Muscle layer of duodenum (tissue), 2 donors: Measurements from ENCODE around the gene RER1.
"Not testable (repeated sequence)": the region's sequence is repeated elsewhere in the genome, so short reads cannot be mapped to it uniquely, and the experiment has no call there.

Experiments
- H3K27ac ChIP-seq: one replicate; pipeline ENCODE4 v1.7.0; 2013; ENCODE audit warnings: mild to moderate bottlenecking, low read length
- H3K27me3 ChIP-seq: one replicate; pipeline ENCODE4 v1.7.0; 2013; ENCODE audit warnings: low read depth, mild to moderate bottlenecking, control low read depth, low read length
- H3K36me3 ChIP-seq, 2 donors: one replicate each; pipeline ENCODE4 v1.7.0; 2013; ENCODE audit warnings: low read length in 2 of 2, control low read depth in 1 of 2, mild to moderate bottlenecking in 1 of 2; ENCODE audit not compliant: insufficient read depth in 2 of 2, control insufficient read depth in 1 of 2
- H3K4me1 ChIP-seq, 2 donors: one replicate each; pipeline ENCODE4 v1.7.0; 2013; ENCODE audit warnings: low read length in 2 of 2, mild to moderate bottlenecking in 2 of 2, control low read depth in 1 of 2, moderate library complexity in 1 of 2; ENCODE audit not compliant: insufficient read depth in 2 of 2, control insufficient read depth in 1 of 2
- H3K4me3 ChIP-seq, 2 donors: one replicate each; pipeline ENCODE4 v1.7.0; 2013; ENCODE audit warnings: low read length in 2 of 2, low read depth in 1 of 2, mild to moderate bottlenecking in 1 of 2
- H3K9me3 ChIP-seq, 2 donors: one replicate each; pipeline ENCODE4 v1.7.0; 2013; ENCODE audit warnings: low read length in 2 of 2, control low read depth in 1 of 2, mild to moderate bottlenecking in 1 of 2; ENCODE audit not compliant: control insufficient read depth in 1 of 2
- donor health status: healthy.

Gene RER1

DNA sequence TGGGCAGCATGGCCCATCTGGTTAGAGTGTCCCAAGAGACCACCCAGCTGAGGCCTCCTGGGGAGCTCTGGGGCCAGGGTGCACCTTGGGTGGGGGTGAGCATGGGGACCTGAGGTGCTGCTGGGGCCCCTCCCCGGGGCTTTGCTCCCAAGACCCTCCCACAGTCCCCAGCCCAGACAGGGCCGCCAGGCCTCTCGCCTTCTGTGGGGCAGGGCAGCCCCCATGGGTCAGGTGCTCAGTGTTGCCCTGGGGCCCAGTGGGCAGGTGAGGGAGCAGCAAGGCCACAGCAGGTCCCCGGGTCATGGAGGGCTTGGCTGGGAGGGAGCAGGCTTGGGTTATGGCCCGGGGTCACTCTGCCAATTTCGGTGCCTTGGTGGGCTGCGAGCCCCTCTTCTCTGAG lies 45.2 kb downstream of the RER1 start:
- H3K27ac ChIP-seq: no peak overlapping the region

DNA sequence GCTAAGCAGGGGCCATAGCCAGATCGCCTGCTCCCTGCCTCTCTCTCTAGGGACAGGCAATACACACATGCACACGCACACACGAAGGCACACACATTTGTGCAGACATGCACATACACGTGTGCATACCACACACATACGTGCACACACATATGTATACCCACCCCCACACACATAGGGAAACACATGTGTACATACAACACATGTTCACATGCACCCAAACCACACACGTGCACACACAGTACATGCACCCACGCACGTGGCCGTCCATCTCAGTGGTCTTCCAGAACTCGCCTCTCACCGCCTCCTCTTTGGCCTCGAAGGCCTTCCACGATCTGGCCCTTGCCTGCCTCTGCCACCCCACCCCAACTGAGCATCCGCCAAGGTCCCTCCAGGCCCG lies 46.0 kb downstream of the RER1 start:
- no peaks in the 10 kb centered on the region for H3K9me3 ChIP-seq
- no peak overlapping the region for H3K27ac ChIP-seq
- no peaks in the 10 kb centered on the region for H3K36me3 ChIP-seq
- no peaks in the 10 kb centered on the region for H3K4me1 ChIP-seq
- no peak overlapping the region for H3K4me3 ChIP-seq
- H3K27me3 ChIP-seq: peaks cover 9% of the 10 kb centered on the region

More for the DNA sequence above, 45.2 kb downstream of the RER1 start:
- Histone ChIP-seq H3K27me3 (peaks cover 1% of the 10 kb centered on the region), H3K9me3 (no peaks in the 10 kb centered on the region), H3K4me1 (no peaks in the 10 kb centered on the region), H3K36me3 (no peaks in the 10 kb centered on the region), H3K4me3 (no peak overlapping the region)

DNA sequence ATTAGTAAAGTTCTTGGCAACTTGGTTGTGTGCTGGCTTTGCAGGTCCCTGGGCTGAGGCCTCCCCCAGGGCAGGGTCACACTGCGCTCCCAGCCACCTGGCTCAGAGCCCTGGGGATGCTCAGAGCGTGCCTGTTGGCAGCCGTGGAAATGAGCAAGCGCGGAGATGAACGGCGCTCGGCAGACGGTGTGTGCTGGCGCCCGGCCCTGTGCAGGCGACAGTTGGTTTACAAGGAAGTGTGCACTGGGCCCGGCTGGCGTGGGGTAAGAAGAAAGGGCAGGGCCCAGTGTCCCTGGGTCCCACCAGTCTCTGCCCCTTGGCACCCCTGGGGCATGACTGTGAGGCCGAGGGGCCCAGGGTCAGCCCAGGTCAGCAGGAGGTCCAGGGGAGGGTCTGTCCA lies 46.4 kb downstream of the RER1 start:
- Histone ChIP-seq H3K27ac (no peak overlapping the region), H3K4me3 (no peak overlapping the region), H3K9me3 (no peaks in the 10 kb centered on the region), H3K27me3 (peaks cover 13% of the 10 kb centered on the region), H3K36me3 (no peaks in the 10 kb centered on the region), H3K4me1 (no peaks in the 10 kb centered on the region)

DNA sequence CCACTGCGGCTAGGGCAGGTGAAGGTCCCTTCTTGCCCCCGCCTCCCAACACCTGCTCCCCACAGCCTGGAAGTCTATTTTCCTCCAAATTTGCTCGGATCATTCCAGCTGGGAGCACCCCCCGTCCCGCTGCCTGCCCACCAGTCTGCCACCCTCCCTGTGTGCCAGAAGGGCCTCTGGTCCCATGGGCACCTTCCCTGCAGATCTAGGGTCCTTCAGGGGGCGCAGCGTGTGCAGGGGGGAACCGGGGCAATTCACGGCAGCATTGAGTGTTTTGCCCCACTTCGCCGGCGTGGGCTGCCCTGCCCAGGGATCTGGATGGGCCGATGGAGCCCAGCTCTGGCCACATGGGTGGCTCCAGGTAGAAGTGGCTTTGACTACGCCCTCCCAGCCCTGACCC lies 47.0 kb downstream of the RER1 start:
- Histone ChIP-seq H3K27me3 (peaks cover 13% of the 10 kb centered on the region), H3K36me3 (no peaks in the 10 kb centered on the region), H3K4me1 (peaks cover 0 to 4% of the 10 kb centered on the region in 2 donors), H3K4me3 (no peak overlapping the region), H3K27ac (no peak overlapping the region), H3K9me3 (no peaks in the 10 kb centered on the region)

DNA sequence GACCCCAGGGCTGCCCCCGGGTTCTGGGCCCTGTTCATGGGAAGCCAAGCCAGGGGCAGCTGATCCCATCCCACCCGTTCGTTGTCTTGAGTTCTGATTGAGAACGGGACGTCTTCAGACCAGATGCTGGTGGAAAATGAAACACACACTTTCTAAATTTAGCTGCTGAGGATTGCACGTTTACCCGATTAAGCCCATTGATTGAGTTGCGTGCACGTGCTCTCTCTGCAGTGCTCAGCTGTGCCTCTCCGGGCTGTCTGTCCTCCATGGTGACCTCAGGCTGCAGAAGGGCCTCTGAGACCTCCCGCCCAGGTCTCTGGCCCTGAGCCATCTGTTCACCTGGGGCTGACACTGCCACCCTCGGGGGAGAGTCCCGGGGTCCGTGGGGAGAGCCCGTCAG lies 47.7 kb downstream of the RER1 start:
- peaks cover 13% of the 10 kb centered on the region for H3K27me3 ChIP-seq
- H3K4me1 ChIP-seq: peaks cover 0 to 4% of the 10 kb centered on the region in 2 donors
- H3K9me3 ChIP-seq: no peaks in the 10 kb centered on the region
- H3K27ac ChIP-seq: no peak overlapping the region
- H3K36me3 ChIP-seq: no peaks in the 10 kb centered on the region
- H3K4me3 ChIP-seq: no peak overlapping the region

DNA sequence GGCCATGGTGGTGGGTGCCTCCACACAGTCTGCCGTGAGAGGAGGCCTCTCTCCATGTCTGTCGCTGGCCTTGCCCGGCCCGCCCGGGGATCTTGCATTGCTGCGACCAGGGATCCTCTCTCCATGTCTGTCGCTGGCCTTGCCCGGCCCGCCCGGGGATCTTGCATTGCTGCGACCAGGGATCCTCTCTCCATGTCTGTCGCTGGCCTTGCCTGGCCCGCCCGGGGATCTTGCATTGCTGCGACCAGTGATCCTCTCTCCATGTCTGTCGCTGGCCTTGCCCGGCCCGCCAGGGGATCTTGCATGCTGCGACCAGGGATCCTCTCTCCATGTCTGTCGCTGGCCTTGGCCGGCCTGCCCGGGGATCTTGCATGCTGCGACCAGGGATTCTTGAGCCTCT lies 48.7 kb downstream of the RER1 start:
- not testable (repeated sequence) for H3K27ac ChIP-seq, H3K9me3 ChIP-seq, H3K36me3 ChIP-seq, H3K4me1 ChIP-seq, H3K4me3 ChIP-seq
- peaks cover 18% of the 10 kb centered on the region for H3K27me3 ChIP-seq

DNA sequence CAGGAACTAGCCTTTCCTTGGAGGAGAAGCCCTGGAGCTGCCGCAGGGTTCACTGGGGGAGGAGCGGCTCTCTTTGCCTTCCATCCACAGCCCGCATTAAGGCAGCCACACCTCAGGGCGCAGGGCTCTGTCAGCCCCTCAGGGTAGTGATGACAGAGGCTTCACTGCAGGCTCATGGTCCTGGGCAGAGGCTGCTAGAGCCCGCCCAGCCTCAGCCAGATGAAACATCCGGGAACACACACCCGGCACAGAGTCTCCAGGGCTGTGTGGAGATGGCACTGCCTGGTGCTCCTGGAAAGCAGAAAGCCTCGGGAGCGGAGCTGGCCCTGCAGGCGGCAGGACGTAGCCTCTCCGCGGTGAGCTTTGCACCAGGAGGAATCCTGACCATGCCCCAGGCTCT lies 50.1 kb downstream of the RER1 start:
- no peaks in the 10 kb centered on the region for H3K9me3 ChIP-seq
- no peaks in the 10 kb centered on the region for H3K36me3 ChIP-seq
- peaks cover 0 to 4% of the 10 kb centered on the region in 2 donors for H3K4me1 ChIP-seq
- no peak overlapping the region for H3K4me3 ChIP-seq
- no peak overlapping the region for H3K27ac ChIP-seq
- H3K27me3 ChIP-seq: peaks cover 18% of the 10 kb centered on the region

DNA sequence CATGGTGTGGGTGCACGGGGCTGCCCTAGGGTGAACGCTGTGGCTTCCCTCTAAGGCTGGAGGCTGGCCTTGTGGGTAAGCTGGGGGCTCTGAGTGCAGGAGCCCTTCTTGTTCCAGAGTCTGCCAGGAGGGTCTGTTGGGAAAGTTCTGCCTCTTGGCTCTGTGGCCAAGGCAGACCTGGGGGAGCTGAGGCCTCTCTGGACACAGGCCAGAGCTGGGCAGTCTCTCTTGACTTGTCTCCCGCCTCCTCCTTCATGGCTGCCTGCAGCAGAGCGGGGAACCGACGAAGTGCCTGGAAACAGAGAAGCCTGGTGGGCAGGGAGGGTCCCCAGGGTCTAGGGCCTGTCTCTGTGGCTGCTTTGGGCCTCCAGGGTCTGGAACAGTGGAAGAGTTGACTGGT lies 51.0 kb downstream of the RER1 start:
- Histone ChIP-seq H3K27me3 (peaks cover 18% of the 10 kb centered on the region), H3K4me1 (peaks cover 0 to 4% of the 10 kb centered on the region in 2 donors), H3K27ac (no peak overlapping the region), H3K36me3 (no peaks in the 10 kb centered on the region), H3K9me3 (no peaks in the 10 kb centered on the region), H3K4me3 (no peak overlapping the region)

DNA sequence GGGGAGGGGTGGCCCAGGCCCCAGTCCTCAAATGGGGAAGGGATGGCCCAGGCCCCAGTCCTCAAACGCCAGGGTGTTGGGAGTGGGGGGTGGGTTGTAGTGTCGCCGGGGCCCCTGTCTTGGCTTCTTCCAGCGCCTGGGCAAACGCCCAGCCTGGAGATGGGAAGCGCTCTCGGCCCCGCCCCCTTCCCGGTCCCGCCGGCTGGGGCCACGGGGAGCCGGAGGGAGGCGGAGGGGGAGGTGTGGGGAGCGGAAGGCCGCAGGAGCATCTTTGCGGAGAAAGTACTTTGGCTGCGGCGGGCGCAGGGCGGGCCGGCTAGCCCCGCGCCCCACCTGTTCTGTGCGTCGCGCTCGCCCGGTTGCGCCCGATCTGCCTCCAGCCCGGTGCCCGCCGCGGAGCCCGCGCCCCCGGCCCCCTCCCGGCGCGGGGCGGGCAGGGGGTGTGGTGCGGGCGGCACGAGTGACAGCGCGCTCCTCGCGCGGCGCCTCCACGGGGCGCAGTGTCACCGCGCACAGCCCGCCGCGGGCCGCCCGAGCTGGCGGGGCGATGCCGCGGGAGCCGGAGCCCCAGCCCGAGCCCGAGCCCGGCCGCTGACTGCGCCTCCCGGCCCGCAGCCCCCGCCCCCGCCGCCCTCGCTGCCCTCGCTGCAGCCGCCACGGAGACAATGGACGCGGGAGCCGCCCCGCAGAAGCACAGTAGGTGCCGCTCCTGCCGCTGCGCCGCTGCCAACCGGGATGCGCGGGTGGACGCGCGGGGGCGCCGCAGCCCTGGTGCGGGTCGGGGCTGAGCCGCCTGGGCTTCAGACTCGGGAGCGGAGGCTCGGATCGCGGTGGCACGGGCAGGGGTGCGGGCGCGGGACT lies 51.9 kb downstream of the RER1 start:
- Histone ChIP-seq H3K27ac (no peak overlapping the region), H3K4me3 (no peak overlapping the region), H3K27me3 (peaks cover 18% of the 10 kb centered on the region), H3K4me1 (peaks cover 0 to 4% of the 10 kb centered on the region in 2 donors), H3K9me3 (no peaks in the 10 kb centered on the region), H3K36me3 (no peaks in the 10 kb centered on the region)

DNA sequence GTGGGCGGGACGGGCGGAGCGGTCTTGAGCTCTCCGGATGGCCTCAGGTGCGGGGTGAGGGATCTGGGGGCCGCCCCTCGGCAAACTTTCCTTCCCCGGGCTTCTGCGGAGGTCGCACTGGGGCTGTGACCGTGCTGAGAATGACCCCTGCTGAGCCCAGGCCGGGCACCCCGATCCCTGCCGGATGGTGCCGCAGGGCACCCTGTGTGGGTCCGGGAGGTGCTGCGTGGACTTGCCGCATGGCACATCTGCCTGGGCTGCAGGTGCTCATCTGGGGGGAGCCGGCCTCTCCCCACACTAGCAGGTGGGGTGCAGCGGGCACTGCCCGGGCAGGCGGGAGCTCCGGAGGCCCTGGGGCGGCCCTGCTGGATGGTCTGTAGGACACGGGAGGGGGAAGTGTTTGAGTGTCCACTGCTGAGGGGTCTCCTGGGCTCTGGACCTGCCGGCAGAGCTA lies 52.5 kb downstream of the RER1 start:
- H3K4me3 ChIP-seq: no peak overlapping the region
- H3K9me3 ChIP-seq: no peaks in the 10 kb centered on the region
- peaks cover 18% of the 10 kb centered on the region for H3K27me3 ChIP-seq
- no peak overlapping the region for H3K27ac ChIP-seq
- no peaks in the 10 kb centered on the region for H3K36me3 ChIP-seq
- peaks cover 0 to 4% of the 10 kb centered on the region in 2 donors for H3K4me1 ChIP-seq

DNA sequence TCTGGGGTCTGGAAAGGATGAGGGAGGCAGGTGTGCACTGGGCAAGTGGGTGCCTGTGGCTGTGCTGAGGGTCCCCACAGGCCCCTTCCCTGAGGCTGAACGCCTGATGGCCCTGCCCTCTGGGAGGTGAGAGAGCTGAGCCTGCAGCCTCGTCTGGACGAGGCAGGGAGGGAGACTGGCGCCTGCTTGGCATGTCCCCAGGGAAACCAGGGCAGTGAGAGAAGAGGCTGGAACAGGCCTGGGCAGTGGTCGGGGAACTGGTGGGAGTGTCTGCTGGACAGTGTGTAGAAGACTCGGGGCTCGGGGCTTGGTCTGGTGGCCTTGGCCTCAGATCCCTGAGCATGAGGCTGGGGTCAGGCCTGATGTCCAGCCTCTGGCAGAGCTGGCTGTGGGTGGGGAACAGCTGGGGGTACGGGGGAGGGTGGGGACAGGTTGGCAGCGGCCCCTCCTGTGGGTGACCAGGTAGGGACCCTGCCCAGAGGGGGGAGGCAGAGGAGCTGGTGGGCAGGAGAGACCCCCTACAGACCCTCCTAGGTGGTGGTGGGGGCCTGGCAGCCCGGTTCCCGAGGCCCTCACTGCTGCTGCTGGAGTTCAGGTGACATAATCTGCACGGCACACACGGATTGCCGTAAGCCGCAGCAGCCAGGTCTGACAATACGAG lies 53.7 kb downstream of the RER1 start:
- peaks cover 0 to 4% of the 10 kb centered on the region in 2 donors for H3K4me1 ChIP-seq
- no peaks in the 10 kb centered on the region for H3K9me3 ChIP-seq
- H3K36me3 ChIP-seq: no peaks in the 10 kb centered on the region
- no peak overlapping the region for H3K4me3 ChIP-seq
- peaks cover 18% of the 10 kb centered on the region for H3K27me3 ChIP-seq
- no peak overlapping the region for H3K27ac ChIP-seq
